Natural killer cell (primary cell): ENCODE results near the gene TM2D1. TPM values are rescaled to one million over a fixed set of nuclear protein-coding genes. Genes with fewer than 3 reads are reported as not detected.

Experiments
- ATAC-seq, 3 donors: fragments of 150-1000 bp in 2 of 3; fragments of 200-7000 bp in 1 of 3; cut with Tn5 transposase; 1 replicate in 1 of 3; 2 replicates in 2 of 3; pipeline ENCODE4 v1.10.0; 2021; ENCODE audit warnings: mild to moderate bottlenecking in 2 of 3, moderate library complexity in 2 of 3
- DNase-seq, 2 donors: peaks; one replicate each; pipeline versions ENCODE4 v3.0.0 to v3.0.0-alpha.2; 2013 to 2021; ENCODE audit warnings: mixed read lengths in 1 of 2
- H3K27ac ChIP-seq: one replicate; pipeline ENCODE4 v1.5.1; 2013; ENCODE audit warnings: mild to moderate bottlenecking, low read length
- H3K27me3 ChIP-seq: one replicate; pipeline ENCODE4 v1.6.1; 2013; ENCODE audit warnings: low read length; ENCODE audit not compliant: control insufficient read depth, insufficient read depth
- H3K36me3 ChIP-seq: one replicate; pipeline ENCODE4 v1.6.1; 2013; ENCODE audit warnings: low read length; ENCODE audit not compliant: control insufficient read depth, insufficient read depth
- H3K4me1 ChIP-seq: one replicate; pipeline ENCODE4 v1.6.1; 2013; ENCODE audit warnings: low read length; ENCODE audit not compliant: control insufficient read depth, insufficient read depth
- H3K4me3 ChIP-seq: one replicate; pipeline ENCODE4 v1.5.1; 2013; ENCODE audit warnings: low read length
- H3K9me3 ChIP-seq: one replicate; pipeline ENCODE4 v1.6.1; 2013; ENCODE audit warnings: low read length; ENCODE audit not compliant: control insufficient read depth, insufficient read depth
- H3K27ac Mint-ChIP-seq, 2 donors: one replicate each; pipeline ENCODE4 v1.8.0; 2022; ENCODE audit warnings: mild to moderate bottlenecking in 2 of 2, mixed read lengths in 2 of 2, moderate library complexity in 1 of 2
- H3K27me3 Mint-ChIP-seq, 2 donors: one replicate each; pipeline ENCODE4 v1.8.0; 2022; ENCODE audit warnings: low read depth in 2 of 2, mixed read lengths in 2 of 2
- H3K36me3 Mint-ChIP-seq: one replicate; pipeline ENCODE4 v1.8.0; 2022; ENCODE audit warnings: mixed read lengths
- H3K4me1 Mint-ChIP-seq, 2 donors: one replicate each; pipeline ENCODE4 v1.8.0; 2022; ENCODE audit warnings: mixed read lengths in 2 of 2
- H3K4me3 Mint-ChIP-seq: one replicate; pipeline ENCODE4 v1.8.0; 2022; ENCODE audit warnings: mild to moderate bottlenecking, moderate library complexity, mixed read lengths
- H3K9me3 Mint-ChIP-seq, 2 donors: one replicate each; pipeline ENCODE4 v1.8.0; 2022; ENCODE audit warnings: mixed read lengths in 2 of 2
- WGBS: methylation state at CpG from one replicate; pipeline ENCODE4 v1.1.7; 2013; ENCODE audit warnings: missing lambda C conversion rate; ENCODE audit not compliant: insufficient coverage; 5-methylcytosine and 5-hydroxymethylcytosine counted together
- intact Hi-C: fragments of 100-400 bp; cut with micrococcal nuclease; formaldehyde crosslinking; loops from one replicate; pipeline ENCODE4 v1.14.2; 2022
- total RNA-seq, 4 donors: library from RNA; stranded (reverse); fragments of 120-200 nt in 1 of 4; gene quantifications; one replicate each; pipeline versions ENCODE4 v1.2.3 to v1.2.4, GENCODE V29; 2013 to 2022
- TF ChIP-seq, protein P1 (sequence below): fragments of 200-600 bp; IDR thresholded peaks from one replicate; pipeline ENCODE4 v1.8.0; 2022; ENCODE audit warnings: antibody characterized with exemption

The TM2D1 gene
- total RNA-seq, 3 donors from 2014 or later (not counting 1 experiment from before 2014, with no cell fraction given), result 24.7 to 34.2 (median 26.4) TPM

DNA sequence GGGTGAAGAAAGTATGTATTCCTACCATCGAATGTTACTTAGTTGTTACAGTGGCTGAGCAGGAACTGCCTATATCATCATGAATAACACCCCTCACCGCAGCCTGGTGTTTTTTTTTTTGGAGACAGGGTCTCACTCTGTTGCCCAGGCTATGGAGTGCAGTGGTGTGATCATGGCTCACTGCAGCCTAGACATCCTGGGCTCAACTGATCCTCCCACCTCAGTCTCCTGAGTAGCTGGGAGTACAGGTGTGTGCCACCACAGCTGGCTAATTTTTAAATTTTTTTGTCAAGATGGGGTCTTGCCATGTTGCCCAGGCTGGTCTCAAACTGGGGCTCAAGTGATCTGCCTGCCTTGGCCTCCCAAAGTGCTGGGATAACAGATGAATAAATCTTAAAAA is 24.6 kb upstream of the TM2D1 start:
- WGBS, result 80% methylated on average over 1 of the region's 2 CpGs
- H3K9me3 ChIP-seq, result no peaks in the 10 kb centered on the region
- H3K4me1 Mint-ChIP-seq, result peaks cover 0 to 4% of the 10 kb centered on the region in 2 donors
- TF ChIP-seq, protein P1, sequence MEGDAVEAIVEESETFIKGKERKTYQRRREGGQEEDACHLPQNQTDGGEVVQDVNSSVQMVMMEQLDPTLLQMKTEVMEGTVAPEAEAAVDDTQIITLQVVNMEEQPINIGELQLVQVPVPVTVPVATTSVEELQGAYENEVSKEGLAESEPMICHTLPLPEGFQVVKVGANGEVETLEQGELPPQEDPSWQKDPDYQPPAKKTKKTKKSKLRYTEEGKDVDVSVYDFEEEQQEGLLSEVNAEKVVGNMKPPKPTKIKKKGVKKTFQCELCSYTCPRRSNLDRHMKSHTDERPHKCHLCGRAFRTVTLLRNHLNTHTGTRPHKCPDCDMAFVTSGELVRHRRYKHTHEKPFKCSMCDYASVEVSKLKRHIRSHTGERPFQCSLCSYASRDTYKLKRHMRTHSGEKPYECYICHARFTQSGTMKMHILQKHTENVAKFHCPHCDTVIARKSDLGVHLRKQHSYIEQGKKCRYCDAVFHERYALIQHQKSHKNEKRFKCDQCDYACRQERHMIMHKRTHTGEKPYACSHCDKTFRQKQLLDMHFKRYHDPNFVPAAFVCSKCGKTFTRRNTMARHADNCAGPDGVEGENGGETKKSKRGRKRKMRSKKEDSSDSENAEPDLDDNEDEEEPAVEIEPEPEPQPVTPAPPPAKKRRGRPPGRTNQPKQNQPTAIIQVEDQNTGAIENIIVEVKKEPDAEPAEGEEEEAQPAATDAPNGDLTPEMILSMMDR, result no peak
- H3K27ac Mint-ChIP-seq, result no peak overlapping the region
- DNase-seq (no peak), ATAC-seq (no peak)
- no peaks in the 10 kb centered on the region for H3K27me3 Mint-ChIP-seq
- H3K27me3 ChIP-seq, result no peaks in the 10 kb centered on the region
- no peak overlapping the region for H3K4me3 ChIP-seq
- H3K4me3 Mint-ChIP-seq, result no peak overlapping the region
- no peaks in the 10 kb centered on the region for H3K36me3 Mint-ChIP-seq
- intact Hi-C loops, result no loop called here
- H3K27ac ChIP-seq, result no peak overlapping the region
- H3K4me1 ChIP-seq, result no peaks in the 10 kb centered on the region
- H3K9me3 Mint-ChIP-seq, result no peaks in the 10 kb centered on the region
- no peaks in the 10 kb centered on the region for H3K36me3 ChIP-seq

DNA sequence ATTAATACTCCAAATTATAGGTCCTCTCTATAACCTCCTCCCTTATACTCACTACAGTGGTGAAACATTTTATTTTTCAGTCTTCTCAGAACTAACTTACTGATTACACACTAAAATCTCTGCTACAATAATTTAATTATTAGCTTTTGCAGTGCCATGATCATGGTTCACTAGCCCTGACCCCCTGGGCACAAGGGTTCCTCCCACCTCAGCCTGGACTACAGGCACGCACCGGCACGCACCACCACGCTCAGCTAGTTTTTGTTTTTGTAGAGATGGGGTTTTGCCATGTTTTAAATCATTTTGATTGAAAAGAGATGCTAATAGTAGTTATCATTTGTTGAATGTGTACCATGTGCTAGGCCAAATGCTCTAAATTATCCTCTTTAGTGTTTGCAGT is 23.6 kb upstream of the TM2D1 start:
- WGBS, result 100% methylated on average over 4 of the region's 4 CpGs
- intact Hi-C loops, result no loop called here

GRCh38 chr1:61746813-61747212 is 21.9 kb upstream of the TM2D1 start:
- intact Hi-C loops, result no loop called here
- peaks cover 7 to 11% of the 10 kb centered on the region in 2 donors for H3K4me1 Mint-ChIP-seq
- DNase-seq (no peak), ATAC-seq (no peak)
- H3K36me3 Mint-ChIP-seq, result no peaks in the 10 kb centered on the region
- H3K9me3 Mint-ChIP-seq, result no peaks in the 10 kb centered on the region
- 50% methylated on average over 1 of the region's 1 CpG for WGBS
- H3K27ac Mint-ChIP-seq, result no peak overlapping the region
- Histone ChIP-seq H3K27me3 (no peaks in the 10 kb centered on the region), H3K4me1 (peaks cover 6% of the 10 kb centered on the region), H3K27ac (no peak overlapping the region), H3K9me3 (no peaks in the 10 kb centered on the region), H3K36me3 (no peaks in the 10 kb centered on the region), H3K4me3 (no peak overlapping the region)
- TF ChIP-seq, protein P1, result no peak
- no peaks in the 10 kb centered on the region for H3K27me3 Mint-ChIP-seq
- H3K4me3 Mint-ChIP-seq, result no peak overlapping the region

More for the DNA sequence above, 23.6 kb upstream of the TM2D1 start:
- Mint-ChIP-seq H3K27ac (no peak overlapping the region), H3K9me3 (no peaks in the 10 kb centered on the region), H3K27me3 (no peaks in the 10 kb centered on the region), H3K36me3 (no peaks in the 10 kb centered on the region), H3K4me1 (peaks cover 3 to 4% of the 10 kb centered on the region in 2 donors), H3K4me3 (no peak overlapping the region)
- no peak for ATAC-seq
- Histone ChIP-seq H3K27me3 (no peaks in the 10 kb centered on the region), H3K27ac (no peak overlapping the region), H3K9me3 (no peaks in the 10 kb centered on the region), H3K4me3 (no peak overlapping the region), H3K4me1 (no peaks in the 10 kb centered on the region), H3K36me3 (no peaks in the 10 kb centered on the region)
- no peak for DNase-seq
- TF ChIP-seq, protein P1, result no peak
